ENCODE results near the gene NDUFS8.
A peak's percentile ranks its signal among the peaks of the same experiment; 100 is the strongest.

Gene NDUFS8

GRCh38 chr11:68003846-68004550 is 26.5 kb upstream of the NDUFS8 start, which contains the start of gene UNC93B1:
UNC93B1 (minus strand) TSS chr11:68004097; CDS start chr11:68004043, 54 bp downstream.
- DNase-seq, result peak; percentile 77

DNA sequence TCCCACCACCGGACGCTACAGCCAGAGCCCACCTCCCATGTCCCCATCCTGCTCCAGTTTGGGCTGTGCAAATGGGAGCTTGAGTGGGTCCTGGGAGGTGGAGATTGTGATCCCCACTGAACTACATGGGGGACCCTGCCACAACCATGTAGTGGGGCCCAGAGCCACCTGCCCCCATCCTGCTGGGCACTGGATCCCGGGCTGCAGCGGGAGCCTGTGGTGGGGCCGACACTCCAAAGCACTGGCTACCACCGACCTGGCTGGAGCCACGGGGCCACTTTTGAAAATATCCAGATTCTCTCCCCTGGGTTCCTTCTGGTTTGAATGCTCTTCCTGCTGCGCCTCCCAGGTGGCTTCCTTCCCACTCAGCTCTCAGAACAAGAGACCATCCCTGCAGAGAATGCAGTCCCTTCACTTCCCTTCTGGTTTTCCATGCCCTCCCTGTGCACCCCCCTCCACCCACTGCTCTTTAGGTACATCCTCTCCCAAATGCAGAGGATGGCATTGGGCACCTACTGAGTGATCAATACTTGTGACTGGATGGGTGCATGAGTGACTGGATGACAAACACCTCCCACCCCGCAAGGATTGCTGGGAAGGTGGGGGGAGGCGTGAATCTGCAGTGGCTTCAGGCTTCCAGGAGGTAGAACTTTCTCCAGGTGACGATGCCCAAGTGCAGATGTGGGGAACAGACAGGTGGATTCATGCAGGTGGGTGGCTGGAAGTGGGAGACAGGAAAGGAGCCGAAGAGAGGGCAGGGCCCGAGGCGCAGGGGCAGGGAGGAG is 25.7 kb upstream of the NDUFS8 start:
- no peak for DNase-seq

DNA sequence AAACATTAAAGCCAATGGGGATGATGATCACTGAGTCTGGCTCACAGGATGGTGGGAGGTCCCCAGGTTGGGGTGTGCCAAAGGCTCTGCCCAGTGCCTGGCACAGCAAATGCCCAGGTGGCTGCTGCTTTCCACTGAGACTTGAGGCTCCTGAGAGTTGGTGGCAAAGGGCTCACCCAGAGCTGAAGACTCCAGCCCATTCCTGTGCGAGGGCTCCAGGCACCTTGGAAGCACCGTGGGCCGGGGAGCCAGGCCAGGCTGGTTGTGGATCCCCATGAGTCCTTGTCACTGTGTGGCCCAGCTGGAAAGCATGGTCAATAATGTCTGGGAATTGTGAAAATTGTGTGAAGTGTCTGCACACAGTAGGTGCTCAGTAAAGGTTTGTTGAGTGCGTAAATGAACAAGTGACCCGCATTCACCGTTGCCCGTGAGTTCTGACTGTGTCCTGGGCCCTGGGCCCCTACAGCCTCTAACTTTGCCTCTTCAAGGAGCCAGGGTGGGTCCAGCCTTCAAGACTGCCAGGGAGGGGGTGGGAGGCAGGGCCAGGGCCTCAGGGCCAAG is 23.8 kb upstream of the NDUFS8 start:
- DNase-seq, result no peak

GRCh38 chr11:68007498-68008380 is 22.7 kb upstream of the NDUFS8 start:
- no peak for DNase-seq

- peak; percentile 91 for DNase-seq
These were observed 21.8 kb upstream of the NDUFS8 start for GRCh38 chr11:68008381-68009337.

DNA sequence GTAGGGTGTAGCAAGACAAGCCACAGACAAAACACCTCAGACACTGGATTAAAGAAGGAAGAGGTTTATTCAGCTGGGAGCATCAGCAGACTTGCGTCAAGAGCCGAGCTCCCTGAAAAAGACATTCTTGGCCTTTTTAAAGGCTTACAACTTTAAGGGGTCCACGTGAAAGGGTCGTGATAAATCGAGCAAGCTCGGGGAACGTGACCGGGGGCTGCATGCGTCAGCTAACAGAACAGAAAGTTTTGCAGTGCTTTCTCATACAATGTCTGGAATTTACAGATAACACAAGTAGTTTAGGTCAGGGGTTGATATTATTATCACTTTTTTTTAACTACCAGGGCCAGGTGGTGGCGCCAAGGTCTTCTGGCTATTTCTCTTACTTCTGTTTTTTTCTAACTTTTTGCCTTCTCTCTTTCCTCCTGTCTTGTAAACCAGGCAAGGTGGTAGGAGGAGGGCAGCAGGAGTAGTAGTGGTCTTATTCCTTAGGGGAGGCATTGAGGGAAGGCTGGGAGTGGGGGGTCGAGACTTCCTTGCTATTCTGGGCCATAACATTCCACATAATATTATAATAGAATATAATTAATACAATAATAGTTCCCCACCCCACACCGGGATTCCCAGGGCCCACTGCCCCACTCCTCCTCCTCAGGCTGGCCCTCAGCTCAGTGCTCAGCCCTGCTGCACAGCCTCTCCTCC is 20.9 kb upstream of the NDUFS8 start:
- DNase-seq, result peak; percentile 72

- DNase-seq, result peak; percentile 94
These were observed 20.1 kb upstream of the NDUFS8 start, which contains the start of gene ALDH3B1 for GRCh38 chr11:68010090-68011041. ALDH3B1 (plus strand) TSS chr11:68010327; CDS start chr11:68015298, 4,971 bp downstream.

- peak; percentile 9 for DNase-seq
These were observed 19.2 kb upstream of the NDUFS8 start for GRCh38 chr11:68011051-68011943.

- DNase-seq, result peak; percentile 6
These were observed 18.2 kb upstream of the NDUFS8 start for GRCh38 chr11:68012044-68012842.

DNA sequence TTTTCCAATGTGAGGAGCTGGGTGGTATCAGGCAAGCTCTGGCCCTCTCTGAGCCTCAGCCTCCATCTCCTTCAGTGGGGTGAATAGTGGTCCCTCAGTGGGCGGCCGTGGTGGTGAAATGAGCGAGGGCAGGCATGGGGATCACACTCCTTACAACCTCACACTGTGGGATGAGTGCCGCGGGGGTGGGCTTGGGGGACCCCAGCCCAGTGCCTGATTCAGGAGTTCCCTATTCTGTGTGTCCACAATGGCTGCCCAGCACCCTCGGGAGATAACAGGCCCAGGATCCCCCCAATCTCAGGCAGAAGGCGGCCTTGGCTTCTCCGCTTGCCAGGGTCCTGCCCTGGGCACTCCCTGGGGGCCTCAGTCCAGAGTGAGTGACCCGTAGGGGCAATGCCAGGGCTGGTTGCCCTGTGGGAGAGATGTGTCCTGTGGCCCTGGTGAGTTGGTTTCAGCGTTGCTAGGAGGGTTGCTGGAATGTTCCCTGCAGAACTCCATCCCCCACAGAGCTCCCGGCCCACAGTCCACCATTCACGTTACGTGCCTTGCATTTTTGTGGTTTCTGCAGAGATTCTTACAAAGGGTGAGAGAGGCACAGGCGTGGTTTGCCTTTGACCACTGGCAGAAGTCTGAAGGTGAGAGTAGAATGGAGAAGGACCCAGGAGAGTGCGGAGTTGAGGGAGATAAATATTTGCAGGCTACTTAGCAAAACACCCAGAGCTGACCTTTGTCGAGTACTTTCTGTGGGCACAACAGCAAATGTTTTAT is 17.5 kb upstream of the NDUFS8 start:
- DNase-seq, result no peak

GRCh38 chr11:68013611-68014156 is 16.8 kb upstream of the NDUFS8 start:
- DNase-seq, result no peak

DNA sequence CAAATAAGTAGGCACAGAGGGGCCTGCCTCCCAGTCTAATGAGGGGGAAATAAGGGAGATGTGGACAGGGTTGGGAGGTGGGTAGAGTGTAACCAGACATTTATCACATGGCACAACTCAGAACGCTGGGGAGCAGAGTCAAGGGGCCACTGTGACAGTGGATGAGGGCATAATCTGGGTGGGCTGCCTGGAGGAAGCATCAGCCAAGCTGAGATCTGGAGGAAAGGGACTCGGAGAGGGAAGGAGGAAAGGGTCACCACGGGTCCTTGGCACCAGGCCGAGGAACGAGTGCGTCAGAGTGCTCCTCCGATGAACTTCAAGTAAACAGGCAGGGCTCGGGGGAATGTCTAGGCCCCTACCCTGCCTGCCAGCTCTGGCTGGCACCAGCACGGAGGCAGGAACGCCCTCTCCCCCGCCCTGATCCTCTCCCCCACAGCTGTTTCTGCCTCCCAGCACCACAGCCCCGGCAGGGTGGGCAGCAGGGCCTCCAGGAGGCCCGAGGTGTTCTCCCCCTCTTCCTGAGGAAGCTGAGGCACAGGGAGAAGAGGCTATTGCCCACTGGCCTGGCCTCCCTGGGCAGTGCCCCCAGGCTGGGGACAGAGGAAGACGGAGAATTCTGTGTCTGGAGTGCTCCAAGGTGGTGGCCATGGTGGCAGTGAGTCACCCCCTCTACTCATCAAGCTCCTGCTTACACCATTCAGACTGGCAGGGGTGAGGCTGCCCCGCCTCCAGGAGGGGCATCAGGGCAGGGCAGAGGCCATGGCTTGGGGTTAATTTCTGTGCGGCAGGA is 16.1 kb upstream of the NDUFS8 start:
- DNase-seq, result no peak

GRCh38 chr11:68014947-68015447 is 15.5 kb upstream of the NDUFS8 start:
- DNase-seq, result no peak

DNA sequence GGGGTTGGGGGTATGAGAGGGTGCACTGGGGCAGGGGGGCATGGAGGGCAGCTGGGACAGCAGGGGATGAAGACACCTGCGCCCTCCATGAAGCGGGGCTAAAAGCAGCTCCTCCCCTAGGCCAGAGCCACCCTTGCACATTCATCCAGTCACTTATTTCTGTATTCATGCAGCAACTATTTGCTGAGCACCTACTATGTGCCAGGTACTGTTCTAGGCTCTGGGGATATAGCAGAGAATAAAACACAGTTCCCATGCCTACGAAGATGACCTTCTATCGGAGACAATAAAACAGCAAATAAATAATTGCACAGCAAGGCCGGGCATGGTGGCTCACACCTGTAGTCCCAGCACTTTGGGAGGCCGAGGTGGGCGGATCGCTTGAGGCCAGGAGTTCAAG is 15.0 kb upstream of the NDUFS8 start:
- DNase-seq, result no peak

DNA sequence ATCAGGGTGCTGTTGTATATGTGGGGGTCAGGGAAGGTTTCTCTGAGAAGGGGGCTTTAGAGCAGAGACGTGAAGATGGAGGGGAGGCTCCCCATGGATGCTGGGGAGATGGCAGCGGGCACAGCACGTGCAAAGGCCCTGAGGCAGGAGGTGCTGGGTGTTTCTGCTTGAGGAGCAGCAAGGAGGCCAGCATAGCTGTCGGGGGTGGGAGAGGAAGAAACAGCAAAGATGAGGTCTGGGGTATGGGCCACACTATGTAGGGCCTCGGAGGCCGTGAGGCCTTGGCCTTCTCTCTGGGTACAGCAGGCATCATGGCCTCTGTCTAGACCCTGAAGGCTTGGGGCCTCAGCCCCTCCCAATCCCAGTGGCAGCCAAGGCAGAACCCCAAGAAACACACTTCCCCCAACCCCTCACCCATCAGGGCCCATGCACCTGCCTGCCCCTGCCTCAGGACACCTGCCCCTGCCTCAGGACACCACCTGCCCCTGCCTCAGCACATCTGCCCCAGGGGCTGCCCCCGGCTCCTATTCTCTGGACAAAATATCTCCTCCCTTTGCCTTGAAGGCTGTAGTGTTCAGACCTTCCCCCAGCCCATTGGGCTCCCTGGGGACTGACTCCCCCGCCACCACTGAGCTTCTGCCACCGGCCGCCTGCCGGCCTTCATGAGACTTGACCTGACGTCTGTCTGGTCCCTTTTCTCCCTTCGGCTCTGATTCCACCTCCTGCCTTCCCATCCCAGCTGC is 14.1 kb upstream of the NDUFS8 start:
- no peak for DNase-seq

Measured in GF-D8 (cell line).